ENCODE measurements around the gene EIF4EBP2. TPM values are rescaled to one million over a fixed set of nuclear protein-coding genes. Genes with fewer than 3 reads are reported as not detected.

The EIF4EBP2 gene, protein sequence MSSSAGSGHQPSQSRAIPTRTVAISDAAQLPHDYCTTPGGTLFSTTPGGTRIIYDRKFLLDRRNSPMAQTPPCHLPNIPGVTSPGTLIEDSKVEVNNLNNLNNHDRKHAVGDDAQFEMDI
- 10 to 100 TPM in 1 of 2 donors, 1 to 10 TPM in 1; 9.2 to 24.3 TPM for total RNA-seq

DNA sequence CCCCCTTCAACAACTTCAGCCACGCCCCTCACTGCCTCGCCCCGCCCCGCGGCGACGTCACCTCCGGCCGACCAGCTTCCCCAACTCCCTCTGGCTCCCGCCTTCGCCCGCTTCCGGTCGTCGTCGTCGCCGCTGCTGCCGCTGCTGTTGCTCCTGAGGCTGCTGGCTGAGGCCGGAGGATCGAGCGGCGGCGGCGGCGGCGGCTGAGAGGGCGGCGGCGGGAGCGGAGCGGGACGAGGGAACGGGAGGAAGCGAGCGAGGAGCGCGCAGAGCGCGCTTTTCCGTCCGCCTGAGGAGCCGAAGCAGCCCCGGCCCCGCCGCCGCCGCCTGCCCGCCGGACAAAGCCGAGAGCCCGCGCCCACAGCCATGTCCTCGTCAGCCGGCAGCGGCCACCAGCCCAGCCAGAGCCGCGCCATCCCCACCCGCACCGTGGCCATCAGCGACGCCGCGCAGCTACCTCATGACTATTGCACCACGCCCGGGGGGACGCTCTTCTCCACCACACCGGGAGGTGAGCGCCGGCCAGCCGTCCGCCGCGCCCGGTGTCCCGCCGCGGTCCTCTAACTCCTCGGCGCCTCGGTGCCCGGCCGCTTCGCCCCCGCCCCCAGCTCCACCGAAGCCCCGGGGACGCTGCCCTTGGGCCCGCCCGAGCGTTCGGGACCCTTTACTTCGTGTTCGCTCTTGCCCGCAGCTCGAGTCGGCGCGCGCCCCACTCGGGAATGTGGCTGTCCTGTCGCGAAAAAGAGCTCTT lies at the start of gene EIF4EBP2:
Gene EIF4EBP2 (plus strand): TSS at position 110 of the 751 bp plus-strand sequence. CDS start 257 bp downstream, at position 367.
- no peaks in the 10 kb centered on the region for H3K9me3 Mint-ChIP-seq
- peak; percentile 97 to 98 for ATAC-seq
- peak; percentile 97 to 100 for DNase-seq (ENCODE audit: low spot score in 2 of 2)
- H3K36me3 Mint-ChIP-seq, result peaks cover 0 to 22% of the 10 kb centered on the region in 2 donors
- H3K27ac Mint-ChIP-seq, result peak within 1 kb of the TSS; percentile 87 to 92

DNA sequence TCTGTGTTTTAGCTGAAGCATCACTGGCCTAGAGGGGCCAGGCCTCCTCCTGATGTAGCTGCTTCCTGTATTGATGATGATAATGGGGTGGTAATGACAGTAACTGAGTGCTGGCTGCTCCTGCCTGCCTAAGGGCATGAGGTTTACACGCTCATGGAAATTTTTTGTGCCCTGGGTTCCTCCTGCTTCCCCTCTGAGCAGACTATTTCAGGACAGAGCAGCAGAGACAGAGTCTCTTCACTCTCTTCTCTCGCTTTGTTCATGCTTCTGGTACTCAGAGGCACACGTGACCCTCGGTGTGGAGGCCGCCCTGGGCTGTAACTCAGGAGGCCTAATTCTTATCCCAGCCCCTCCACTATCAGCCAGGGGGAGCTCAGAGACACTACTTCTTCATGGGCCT lies 49.4 kb upstream of the EIF4EBP2 start:
- Mint-ChIP-seq H3K36me3 (no peaks in the 10 kb centered on the region), H3K27ac (peak overlapping the region in 1 of 2 donors; percentile 73), H3K9me3 (no peaks in the 10 kb centered on the region)
- no peak for DNase-seq (ENCODE audit: low spot score in 2 of 2)
- ATAC-seq, result no peak

DNA sequence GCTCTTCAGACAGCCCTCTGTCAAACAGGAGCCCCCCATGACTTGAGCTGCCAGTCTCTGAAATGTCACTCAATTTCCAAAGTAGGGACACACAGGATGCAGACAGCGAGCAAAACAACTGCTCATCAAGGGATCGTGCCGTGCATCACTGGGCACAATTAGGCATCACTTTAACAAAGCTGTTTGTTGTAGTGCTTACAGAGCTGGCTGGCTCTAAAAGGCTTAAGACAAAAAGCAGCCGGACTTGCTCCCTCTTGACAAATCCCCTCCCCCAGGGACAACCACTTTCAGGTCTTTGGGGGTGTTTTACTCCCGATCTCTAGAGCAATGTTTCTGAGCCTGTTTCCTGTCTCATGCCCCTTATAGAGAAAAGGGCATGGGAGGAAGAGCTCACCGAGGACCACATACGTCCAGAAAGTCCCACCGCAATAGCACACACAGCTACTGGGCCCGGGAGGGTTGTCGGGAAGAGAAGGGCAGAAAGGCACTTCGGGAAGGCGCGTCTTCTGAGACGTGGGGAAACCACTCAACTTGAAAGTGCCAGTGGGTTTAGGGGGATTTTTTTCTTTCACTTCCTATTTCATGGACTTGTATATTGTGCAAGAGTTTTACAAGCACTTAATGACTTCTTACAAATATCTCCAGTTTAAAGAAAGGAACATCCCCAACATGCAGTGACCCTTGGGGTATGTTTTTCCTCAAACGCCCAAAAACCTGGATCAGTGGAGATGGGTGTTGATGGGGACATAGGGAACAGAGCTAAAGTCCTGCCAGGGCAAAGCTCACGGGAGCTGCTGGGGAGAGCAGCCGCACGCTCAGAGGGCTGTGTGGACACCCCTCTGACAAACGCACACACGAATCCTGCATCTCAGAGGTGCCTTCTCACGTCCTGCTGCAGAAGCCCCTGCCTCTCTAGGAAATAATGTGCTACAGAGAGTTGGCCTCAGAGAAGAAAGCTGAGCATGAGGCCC lies 48.6 kb upstream of the EIF4EBP2 start:
- Mint-ChIP-seq H3K9me3 (no peaks in the 10 kb centered on the region), H3K36me3 (no peaks in the 10 kb centered on the region), H3K27ac (peak overlapping the region; percentile 73 to 84)
- ATAC-seq (peak; percentile 60 to 82), DNase-seq (ENCODE audit: low spot score in 2 of 2) (no peak)

DNA sequence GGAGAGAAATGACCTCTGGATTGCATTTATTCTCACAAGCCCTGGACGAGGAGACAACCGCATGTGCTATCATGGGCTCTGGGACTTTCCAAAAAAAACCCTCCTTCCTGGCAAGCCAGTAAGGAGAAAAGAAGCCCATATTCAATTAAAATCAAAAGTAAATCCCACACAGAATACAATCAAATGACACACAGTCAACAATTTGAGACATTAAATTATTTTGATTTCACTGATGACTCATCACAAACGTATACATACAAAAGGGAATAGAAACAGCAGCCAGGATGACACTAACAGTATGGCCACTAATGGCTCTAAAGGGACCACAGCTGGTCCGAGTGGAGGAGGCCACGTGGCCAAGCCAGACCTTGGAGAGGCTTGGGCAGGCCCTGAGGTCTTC lies 46.4 kb upstream of the EIF4EBP2 start:
- H3K36me3 Mint-ChIP-seq, result no peaks in the 10 kb centered on the region
- H3K27ac Mint-ChIP-seq, result no peak overlapping the region
- no peak for DNase-seq (ENCODE audit: low spot score in 2 of 2)
- H3K9me3 Mint-ChIP-seq, result no peaks in the 10 kb centered on the region
- ATAC-seq, result no peak

DNA sequence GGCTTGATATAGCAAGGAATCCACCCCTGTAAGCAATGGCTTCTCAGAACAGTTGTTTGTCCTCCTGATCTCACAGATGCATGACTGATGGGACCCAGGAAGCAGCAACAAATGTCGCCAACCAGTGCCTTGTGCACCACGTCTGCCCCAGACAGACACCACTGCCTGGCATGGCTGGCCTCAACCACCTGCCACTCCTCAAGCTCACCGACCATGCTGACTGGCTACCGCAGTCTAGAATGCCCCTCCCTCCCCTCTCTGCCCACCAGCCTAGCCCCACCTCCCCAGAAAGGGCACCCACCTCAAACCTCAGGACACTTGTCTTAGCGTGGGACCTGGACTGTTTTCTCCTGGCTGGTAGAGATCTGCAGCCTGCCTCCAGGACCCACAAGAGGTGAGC lies 45.5 kb upstream of the EIF4EBP2 start:
- ATAC-seq, result no peak
- H3K27ac Mint-ChIP-seq, result no peak overlapping the region
- H3K36me3 Mint-ChIP-seq, result no peaks in the 10 kb centered on the region
- no peaks in the 10 kb centered on the region for H3K9me3 Mint-ChIP-seq
- no peak for DNase-seq (ENCODE audit: low spot score in 2 of 2)

DNA sequence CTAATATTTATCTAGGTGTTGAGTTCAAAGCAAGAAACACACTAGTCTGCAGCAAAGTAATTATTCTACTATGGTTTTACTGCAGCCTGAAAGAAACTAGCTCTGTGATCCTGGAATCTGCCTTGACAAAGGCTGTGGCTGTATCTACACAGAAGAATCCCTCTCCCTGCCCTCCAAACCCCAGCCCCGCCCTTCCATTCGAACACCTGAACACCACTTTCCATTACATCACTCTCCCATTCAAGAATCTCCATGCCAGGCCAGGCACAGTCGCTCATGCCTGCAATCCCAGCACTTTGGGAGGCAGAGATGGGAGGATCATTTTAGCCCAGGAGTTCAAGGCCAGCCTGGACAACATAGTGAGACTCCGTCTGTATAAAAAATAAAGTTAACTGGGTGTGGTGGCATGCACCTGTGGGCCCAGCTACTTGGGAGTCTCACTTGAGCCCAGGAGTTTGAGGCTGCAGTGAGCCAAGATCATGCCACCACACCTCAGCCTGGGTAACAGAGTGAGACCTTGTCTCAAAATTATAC lies 44.9 kb upstream of the EIF4EBP2 start:
- no peaks in the 10 kb centered on the region for H3K36me3 Mint-ChIP-seq
- ATAC-seq (no peak), DNase-seq (ENCODE audit: low spot score in 2 of 2) (no peak)
- H3K27ac Mint-ChIP-seq, result no peak overlapping the region
- no peaks in the 10 kb centered on the region for H3K9me3 Mint-ChIP-seq

DNA sequence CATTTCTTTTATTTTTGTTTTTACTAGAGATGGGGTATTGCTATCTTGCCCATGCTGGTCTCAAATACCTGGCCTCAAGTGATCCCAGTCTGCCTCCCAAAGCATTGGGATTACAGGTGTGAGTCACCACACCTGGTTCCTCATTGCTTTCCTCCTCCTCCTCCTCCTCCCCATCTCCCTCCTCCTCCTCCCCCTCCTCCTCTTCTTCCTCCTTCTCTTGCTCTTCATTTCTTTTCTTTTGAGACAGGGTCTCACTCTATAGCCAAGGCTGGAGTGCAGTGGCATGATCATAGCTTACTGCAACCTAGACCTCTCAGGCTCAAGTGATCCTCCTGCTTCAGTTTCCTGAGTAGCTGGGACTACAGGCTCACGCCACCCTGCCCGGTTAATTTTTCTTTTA lies 43.7 kb upstream of the EIF4EBP2 start:
- H3K27ac Mint-ChIP-seq, result no peak overlapping the region
- ATAC-seq, result no peak

DNA sequence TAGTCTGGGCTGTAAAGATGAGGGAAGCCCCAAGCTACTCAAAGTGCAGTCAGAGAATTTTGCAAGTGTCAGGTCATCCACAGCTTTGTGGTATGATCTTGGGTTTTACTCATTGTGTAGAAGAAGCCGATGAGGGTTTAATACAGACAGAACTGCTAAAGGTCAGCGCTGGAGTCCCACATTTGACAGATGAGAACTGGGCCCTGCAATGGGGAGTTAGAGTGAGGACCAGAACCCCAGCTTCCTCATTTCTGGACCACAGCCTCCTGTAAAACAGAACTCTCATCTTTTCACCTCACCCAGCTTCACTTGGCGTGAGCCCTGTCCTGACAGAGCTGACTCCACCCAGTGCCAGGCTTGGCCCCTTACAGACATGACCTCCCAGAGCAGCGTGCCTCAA lies 41.6 kb upstream of the EIF4EBP2 start:
- Mint-ChIP-seq H3K27ac (no peak overlapping the region), H3K9me3 (no peaks in the 10 kb centered on the region), H3K36me3 (no peaks in the 10 kb centered on the region)
- no peak for DNase-seq (ENCODE audit: low spot score in 2 of 2)
- ATAC-seq, result peak in 1 of 2 donors; percentile 30

More for the DNA sequence above, 43.7 kb upstream of the EIF4EBP2 start:
- no peak for DNase-seq (ENCODE audit: low spot score in 2 of 2)
- no peaks in the 10 kb centered on the region for H3K9me3 Mint-ChIP-seq
- H3K36me3 Mint-ChIP-seq, result no peaks in the 10 kb centered on the region

DNA sequence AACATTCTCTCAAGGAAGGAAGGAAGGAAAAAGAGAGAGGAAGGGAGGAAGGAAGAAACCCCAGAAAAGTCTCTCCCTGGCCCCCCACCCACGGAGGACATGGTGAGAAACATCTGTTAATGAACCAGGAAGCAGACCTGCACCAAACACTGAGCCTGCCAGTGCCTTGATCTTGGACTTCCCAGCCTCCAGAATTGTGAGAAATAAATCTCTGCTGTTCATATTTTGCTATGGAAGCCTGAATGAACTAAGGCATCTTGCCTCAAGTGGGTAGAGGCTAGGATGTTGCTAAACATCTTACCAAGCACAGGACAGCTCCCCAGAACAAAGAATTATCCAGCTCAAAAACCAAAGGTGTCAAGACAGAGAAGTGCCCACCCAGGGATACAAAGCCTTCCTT lies 40.7 kb upstream of the EIF4EBP2 start:
- no peak overlapping the region for H3K27ac Mint-ChIP-seq
- no peaks in the 10 kb centered on the region for H3K36me3 Mint-ChIP-seq
- DNase-seq (ENCODE audit: low spot score in 2 of 2) (no peak), ATAC-seq (no peak)
- no peaks in the 10 kb centered on the region for H3K9me3 Mint-ChIP-seq

DNA sequence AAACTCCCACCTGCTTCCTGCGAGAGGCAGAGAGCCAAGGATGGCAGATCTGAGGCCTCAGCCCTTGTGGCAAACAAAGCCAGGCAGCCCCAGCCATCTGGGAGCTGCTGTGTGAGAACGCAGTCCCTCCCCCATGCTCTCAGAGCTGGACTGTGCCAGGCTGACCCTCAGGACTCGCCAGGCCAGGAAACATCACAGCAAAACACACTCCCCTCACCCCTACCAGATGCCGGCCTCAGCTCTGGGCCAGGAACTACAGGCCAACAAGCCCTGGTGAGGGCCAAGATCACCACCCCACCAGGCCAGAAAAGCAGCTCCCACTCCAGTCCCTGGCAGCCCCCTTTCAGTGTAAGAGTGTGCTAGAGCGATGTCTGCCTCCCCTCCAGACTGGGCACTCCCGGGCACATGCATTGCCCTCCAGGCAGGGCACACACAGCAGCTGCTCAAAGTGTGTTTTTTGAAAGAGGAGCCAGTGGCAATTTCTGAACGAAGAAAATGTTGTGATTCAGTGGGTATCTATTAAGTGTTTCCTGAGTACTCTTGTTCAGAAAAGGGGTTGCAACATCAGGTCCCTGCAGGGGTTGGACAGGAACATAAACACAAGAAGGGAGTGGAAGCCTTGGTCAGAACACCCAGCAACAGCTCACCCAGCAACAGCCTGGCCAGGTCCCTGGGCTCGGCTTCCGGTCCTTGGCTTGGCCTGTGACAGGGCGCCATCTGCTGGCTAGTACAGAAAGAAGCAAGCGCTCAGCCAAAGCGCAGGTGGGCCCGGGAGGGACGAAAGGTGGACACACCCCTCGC lies 39.8 kb upstream of the EIF4EBP2 start:
- H3K36me3 Mint-ChIP-seq, result no peaks in the 10 kb centered on the region
- peak; percentile 82 to 89 for DNase-seq (ENCODE audit: low spot score in 2 of 2)
- peak overlapping the region in 1 of 2 donors; percentile 49 for H3K27ac Mint-ChIP-seq
- H3K9me3 Mint-ChIP-seq, result no peaks in the 10 kb centered on the region
- peak; percentile 99 for ATAC-seq

DNA sequence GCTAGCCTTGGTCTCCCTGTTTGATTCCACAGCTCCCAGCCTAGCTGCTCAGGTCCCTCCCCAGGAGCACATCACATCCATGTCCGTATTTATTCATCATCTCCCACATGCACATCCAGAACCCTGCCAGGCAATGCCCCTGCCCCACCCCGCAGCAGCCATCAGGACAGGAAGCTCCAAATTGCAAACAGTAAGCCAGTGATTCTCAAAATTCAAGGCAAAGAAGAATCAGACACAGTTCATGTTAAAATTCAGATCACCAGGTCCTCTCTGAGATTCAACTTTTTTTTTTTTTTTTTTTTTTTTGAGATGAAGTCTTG lies 39.2 kb upstream of the EIF4EBP2 start:
- Mint-ChIP-seq H3K36me3 (no peaks in the 10 kb centered on the region), H3K9me3 (no peaks in the 10 kb centered on the region), H3K27ac (peak overlapping the region in 1 of 2 donors; percentile 49)
- ATAC-seq (no peak), DNase-seq (ENCODE audit: low spot score in 2 of 2) (no peak)

DNA sequence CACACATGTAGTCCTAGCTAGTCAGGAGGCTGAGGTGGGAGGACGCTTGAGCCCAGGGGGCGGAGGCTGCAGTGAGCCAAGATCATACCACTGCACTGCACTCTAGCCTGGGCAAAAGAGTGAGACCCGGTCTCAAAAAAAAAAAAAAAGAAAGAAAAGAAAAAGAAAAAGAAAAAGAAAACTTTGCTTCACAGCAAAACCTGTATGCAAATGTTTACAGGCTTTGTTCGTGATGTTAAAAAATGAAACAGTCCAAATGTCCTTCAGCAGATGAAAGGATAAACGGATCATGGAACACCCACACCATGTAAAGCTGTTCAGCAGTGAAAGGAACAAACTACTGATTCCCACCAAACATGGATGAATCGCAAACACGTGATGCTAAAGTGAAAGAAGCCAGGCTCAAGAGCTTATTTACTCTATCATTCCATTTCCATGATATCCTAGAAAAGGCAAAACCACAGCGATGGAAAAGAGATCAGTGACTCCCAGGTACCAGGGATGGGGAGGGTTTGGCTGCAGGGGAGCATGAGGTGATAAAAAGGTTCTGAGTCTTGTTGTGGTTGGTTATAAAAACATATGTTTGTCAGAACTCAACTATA lies 36.6 kb upstream of the EIF4EBP2 start:
- no peak for ATAC-seq
- H3K9me3 Mint-ChIP-seq, result no peaks in the 10 kb centered on the region
- DNase-seq (ENCODE audit: low spot score in 2 of 2), result no peak
- no peaks in the 10 kb centered on the region for H3K36me3 Mint-ChIP-seq
- no peak overlapping the region for H3K27ac Mint-ChIP-seq

DNA sequence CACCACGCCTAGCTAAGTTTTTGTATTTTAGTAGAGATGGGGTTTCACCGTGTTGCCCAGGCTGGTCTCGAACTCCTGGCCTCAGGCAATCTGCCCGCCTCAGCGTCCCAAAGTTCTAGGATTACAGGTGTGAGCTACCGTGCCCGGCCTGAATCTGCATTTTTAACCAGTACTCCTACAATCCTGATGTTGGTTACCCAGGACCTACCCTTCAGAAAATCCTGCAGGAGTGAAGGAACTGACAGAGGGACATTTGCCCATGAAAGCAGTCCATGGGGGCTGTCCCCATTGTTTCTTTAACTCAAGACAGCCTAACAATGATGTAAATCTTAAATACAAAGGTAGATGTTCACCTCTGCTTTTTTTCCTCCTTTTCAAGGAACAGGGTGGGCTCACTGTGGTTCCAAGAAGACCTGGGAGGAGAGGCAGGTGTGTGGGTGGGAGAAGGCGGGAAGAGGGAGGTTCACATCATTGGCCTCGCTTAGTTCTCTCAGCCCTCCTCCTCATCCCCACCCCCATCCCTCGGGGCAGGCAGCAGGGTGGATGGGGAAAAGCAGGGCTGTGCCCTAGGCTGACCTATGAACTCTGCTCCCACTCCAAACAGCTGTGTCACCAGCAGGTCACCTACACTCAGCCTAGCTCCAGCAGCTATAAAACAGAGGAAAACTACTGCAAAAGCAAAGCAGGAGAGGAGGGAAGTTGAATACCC lies 35.0 kb upstream of the EIF4EBP2 start:
- no peak for ATAC-seq
- no peaks in the 10 kb centered on the region for H3K36me3 Mint-ChIP-seq
- H3K9me3 Mint-ChIP-seq, result no peaks in the 10 kb centered on the region
- no peak for DNase-seq (ENCODE audit: low spot score in 2 of 2)
- H3K27ac Mint-ChIP-seq, result peak overlapping the region in 1 of 2 donors; percentile 36

DNA sequence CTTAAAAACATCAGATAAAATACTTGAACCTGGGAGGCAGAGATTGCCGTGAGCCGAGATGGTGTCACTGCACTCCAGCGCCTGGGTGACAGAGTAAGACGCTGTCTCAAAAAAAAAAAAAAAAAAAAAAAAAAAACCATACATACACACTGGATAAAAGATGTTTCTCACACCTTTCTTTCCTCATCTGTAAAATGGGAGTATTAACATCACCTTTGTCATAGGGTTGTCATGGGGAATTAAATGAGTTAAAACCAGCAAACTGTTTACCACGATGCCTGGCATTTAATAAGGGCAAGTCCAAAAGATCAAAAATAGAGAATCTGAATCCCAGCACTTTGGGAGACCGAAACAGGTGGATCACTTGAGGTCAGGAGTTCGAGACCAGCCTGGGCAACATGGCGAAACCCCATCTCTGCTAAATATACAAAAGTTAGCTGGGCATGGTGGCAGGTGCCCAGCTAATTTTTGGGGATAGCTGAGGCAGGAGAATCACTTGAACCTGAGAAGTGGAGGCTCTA lies 34.4 kb upstream of the EIF4EBP2 start:
- Mint-ChIP-seq H3K27ac (no peak overlapping the region), H3K36me3 (no peaks in the 10 kb centered on the region), H3K9me3 (no peaks in the 10 kb centered on the region)
- DNase-seq (ENCODE audit: low spot score in 2 of 2) (no peak), ATAC-seq (no peak)

DNA sequence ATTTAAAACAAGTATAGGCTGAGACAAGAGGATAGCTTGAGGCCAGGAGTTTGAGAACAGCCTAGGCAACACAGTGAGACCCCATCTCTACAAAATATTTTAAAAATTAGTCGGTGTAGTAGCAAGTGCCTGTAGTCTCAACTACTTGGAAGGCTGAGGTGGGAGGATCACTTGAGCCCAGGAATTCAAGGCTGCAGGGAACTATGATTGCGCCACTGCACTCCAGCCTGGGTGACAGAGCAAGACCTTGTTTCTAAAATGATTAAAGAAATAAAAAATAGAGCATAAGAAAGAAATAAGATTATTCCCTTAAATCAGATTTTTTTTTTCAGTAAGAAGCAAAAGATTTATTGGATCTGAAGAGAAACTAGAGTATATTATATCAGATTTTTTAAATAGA lies 33.2 kb upstream of the EIF4EBP2 start:
- no peak overlapping the region for H3K27ac Mint-ChIP-seq
- ATAC-seq, result no peak

More for the DNA sequence above, 33.2 kb upstream of the EIF4EBP2 start:
- DNase-seq (ENCODE audit: low spot score in 2 of 2), result no peak
- no peaks in the 10 kb centered on the region for H3K36me3 Mint-ChIP-seq
- no peaks in the 10 kb centered on the region for H3K9me3 Mint-ChIP-seq
